C4-2B (cell line): ENCODE results near the gene TRAPPC3.

Source experiments
- CTCF ChIP-seq: fragments of 450-650 bp; conservative IDR thresholded peaks from 2 replicates; pipeline ENCODE4 v1.5.1; 2017; ENCODE audit warnings: mild to moderate bottlenecking
- ZFX ChIP-seq: fragments of 450-650 bp; IDR thresholded peaks from 2 replicates; pipeline ENCODE4 v1.6.1; 2017

GRCh38 chr1:36134031-36134430 lies 15.3 kb downstream of the TRAPPC3 start:
- TF ChIP-seq CTCF, result no peak
- no peak for TF ChIP-seq ZFX
